Measurements from ENCODE around the gene MANF.

Gene MANF

DNA sequence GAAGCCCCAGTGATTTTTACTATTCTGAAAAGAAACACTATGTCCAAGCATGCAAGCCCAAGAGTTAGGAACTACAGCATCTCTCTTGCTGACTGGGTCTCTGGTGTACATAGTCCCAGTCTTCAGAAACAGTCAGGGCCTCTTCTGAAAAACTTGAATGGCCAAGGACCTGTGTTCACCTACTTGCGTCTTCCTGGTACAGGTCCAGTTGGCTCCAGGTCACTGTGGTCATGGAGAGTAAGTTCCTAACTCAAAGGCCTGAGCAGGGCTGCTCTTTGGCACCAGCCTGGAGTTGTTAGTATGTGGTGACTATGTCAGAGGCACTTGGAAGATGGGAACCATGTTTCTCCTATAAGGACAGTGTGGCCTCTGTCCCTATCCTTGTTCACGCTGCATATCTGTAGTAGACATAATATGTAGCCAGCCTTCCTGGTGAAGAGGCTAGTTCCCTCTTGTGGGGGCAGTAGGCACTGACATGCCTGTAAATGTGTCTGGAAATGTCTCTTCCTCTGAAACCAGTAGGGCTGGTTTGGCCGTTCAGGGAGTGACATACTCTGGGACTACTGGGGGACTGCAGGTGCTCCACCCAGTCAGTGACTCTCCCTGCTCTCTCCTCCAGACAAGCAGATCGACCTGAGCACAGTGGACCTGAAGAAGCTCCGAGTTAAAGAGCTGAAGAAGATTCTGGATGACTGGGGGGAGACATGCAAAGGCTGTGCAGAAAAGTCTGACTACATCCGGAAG is 3.4 kb downstream of the MANF start:
- TF ChIP-seq, protein P1, sequence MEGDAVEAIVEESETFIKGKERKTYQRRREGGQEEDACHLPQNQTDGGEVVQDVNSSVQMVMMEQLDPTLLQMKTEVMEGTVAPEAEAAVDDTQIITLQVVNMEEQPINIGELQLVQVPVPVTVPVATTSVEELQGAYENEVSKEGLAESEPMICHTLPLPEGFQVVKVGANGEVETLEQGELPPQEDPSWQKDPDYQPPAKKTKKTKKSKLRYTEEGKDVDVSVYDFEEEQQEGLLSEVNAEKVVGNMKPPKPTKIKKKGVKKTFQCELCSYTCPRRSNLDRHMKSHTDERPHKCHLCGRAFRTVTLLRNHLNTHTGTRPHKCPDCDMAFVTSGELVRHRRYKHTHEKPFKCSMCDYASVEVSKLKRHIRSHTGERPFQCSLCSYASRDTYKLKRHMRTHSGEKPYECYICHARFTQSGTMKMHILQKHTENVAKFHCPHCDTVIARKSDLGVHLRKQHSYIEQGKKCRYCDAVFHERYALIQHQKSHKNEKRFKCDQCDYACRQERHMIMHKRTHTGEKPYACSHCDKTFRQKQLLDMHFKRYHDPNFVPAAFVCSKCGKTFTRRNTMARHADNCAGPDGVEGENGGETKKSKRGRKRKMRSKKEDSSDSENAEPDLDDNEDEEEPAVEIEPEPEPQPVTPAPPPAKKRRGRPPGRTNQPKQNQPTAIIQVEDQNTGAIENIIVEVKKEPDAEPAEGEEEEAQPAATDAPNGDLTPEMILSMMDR (IDR thresholded peaks at IDR 0.05; ENCODE audit: low read depth, low read length) = peak; percentile 24
- peak overlapping the region in 1 of 2 donors; percentile 10 for H3K4me3 ChIP-seq (replicated peaks in 1 of 2; ENCODE audit: low read depth in 2 of 2, low read length in 2 of 2)
- DNase-seq (ENCODE audit: low read depth in 2 of 2) = peak in 1 of 2 donors; percentile 20

DNA sequence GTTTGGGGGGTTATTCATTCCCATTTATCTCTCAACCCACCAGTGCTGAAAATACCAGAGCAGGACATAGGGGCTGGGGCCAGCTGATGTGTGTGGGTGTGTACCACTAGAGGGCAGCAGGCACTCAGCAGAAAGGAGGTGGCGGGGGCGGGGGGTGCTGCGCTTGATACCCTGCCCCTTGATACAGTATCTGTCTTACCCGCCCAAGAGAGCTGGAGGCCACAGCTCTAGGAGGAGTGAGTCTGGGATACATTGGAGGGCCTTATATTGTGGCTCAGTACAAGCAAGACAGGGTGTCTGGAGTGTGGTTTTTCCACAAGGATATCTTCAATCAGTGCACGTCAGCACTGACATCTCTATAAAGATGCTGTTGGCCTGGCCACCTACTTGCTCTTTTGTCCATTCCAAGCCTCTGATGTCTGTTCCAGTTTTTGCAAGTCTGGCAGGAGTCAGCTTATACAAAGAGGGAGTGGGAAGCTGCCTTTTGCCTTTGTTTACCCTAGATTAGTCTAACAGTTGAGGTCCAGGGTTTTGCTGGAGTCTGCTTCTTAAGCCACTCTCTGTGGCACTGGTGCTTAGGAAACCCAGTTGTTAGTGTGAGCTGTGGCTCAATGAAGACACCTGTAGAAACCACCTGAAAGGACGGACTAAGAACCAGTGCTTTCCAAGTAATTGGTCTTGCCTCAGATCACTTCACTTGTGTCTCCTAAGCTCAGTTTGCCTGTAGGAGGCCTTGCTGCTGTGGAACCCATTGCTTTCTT is 4.5 kb downstream of the MANF start:
- peak; percentile 60 to 65 for DNase-seq (ENCODE audit: low read depth in 2 of 2)
- TF ChIP-seq, protein P1 (IDR thresholded peaks at IDR 0.05; ENCODE audit: low read depth, low read length) = peak; percentile 92

DNA sequence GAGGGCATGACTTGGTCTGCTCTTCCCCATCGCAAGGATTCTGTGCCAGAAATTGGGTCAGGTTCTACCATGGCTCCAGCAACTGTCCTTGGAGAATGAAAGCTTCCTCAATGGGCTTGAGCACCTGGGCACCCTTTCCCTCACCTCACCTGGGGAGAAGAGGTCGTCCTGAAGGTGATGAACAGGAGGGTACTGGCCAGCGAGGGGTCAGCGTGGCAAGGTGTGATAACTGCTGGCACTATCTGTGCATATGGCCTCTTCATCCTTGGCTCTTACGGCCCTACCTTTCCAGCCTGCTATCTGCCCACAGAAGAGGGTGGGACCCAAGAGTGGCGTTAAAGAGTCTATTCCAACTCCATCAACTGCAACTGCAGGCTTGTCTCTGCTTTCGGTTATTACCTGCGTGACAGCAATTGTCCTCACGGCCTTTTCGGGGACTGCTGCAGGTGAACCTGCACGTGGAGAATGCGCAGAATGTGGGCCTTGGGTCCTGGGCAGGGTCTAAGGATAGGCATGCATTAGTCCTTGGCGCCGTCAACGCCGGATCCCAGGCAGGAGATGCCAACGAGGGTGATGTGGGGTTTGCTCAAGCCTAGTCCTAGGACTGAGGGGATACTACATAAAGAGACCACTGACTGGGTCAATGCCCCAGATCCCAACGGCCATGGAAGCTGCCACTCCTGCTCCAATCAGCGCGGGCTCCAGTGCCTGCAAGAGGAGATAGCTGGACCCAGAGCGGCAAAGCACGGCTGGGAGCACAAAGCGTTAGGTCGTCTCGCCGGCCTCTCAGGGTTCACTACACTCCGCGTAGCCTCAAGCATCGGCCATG is 5.4 kb downstream of the MANF start:
- DNase-seq (ENCODE audit: low read depth in 2 of 2) = no peak
- TF ChIP-seq, protein P1 (IDR thresholded peaks at IDR 0.05; ENCODE audit: low read depth, low read length) = no peak
- peak overlapping the region; percentile 28 to 49 for H3K4me3 ChIP-seq (replicated peaks in 1 of 2; ENCODE audit: low read depth in 2 of 2, low read length in 2 of 2)

More for the DNA sequence above, 4.5 kb downstream of the MANF start:
- no peak overlapping the region for H3K4me3 ChIP-seq (replicated peaks in 1 of 2; ENCODE audit: low read depth in 2 of 2, low read length in 2 of 2)

DNA sequence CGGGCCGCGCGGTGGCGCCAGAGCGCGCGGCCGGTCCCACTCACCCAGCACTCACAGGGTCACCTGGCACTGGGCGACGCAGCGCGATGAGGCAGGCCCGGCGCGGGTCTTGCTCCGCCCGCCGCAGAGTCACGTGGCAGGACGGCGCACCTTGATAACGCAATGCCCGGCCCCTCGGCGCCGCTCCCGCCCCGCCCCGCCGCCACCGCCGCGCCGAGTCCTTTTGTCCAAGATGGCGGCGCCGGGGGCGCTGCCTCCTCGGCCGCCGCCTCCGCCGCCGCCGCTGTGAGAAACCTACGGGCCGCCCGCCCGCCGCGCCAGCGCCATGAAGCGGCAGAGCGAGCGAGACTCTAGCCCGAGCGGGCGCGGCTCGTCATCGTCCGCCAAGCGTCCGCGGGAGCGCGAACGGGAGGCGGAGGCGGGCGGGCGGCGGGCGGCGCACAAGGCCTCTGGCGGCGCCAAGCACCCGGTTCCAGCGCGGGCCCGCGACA is 6.0 kb downstream of the MANF start, which contains the start of gene RBM15B:
Gene RBM15B, plus strand, starts transcription at position 211 of the 491 bp plus-strand sequence. Its CDS starts 115 bp downstream, at position 326.
- TF ChIP-seq, protein P1 (IDR thresholded peaks at IDR 0.05; ENCODE audit: low read depth, low read length) = peak; percentile 74
- peak; percentile 96 to 98 for DNase-seq (ENCODE audit: low read depth in 2 of 2)

DNA sequence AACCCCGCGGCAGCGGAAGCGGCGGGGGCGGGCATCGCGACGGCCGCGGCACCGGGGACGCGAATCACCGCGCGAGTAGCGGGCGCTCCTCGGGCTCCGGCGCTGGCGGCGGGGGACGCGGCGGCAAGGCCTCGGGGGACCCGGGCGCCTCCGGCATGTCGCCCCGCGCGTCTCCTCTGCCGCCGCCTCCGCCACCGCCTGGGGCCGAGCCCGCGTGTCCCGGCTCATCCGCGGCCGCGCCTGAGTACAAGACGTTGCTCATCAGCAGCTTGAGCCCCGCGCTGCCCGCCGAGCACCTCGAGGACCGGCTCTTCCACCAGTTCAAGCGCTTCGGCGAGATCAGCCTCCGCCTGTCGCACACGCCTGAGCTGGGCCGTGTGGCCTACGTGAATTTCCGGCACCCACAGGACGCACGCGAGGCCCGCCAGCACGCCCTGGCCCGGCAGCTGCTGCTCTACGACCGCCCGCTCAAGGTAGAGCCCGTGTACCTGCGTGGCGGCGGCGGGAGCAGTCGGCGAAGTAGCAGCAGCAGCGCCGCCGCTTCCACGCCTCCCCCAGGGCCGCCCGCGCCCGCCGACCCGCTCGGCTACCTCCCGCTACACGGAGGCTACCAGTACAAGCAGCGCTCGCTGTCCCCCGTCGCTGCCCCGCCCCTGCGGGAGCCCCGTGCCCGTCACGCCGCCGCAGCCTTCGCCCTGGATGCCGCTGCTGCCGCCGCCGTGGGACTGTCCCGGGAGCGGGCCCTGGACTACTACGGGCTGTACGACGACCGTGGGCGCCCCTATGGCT is 6.7 kb downstream of the MANF start:
- DNase-seq (ENCODE audit: low read depth in 2 of 2) = peak; percentile 42 to 51
- TF ChIP-seq, protein P1 (IDR thresholded peaks at IDR 0.05; ENCODE audit: low read depth, low read length) = no peak
- peak overlapping the region; percentile 64 to 66 for H3K4me3 ChIP-seq (replicated peaks in 1 of 2; ENCODE audit: low read depth in 2 of 2, low read length in 2 of 2)

More for the DNA sequence above, 6.0 kb downstream of the MANF start, which contains the start of gene RBM15B:
- peak within 1 kb of the TSS; percentile 64 to 66 for H3K4me3 ChIP-seq (replicated peaks in 1 of 2; ENCODE audit: low read depth in 2 of 2, low read length in 2 of 2)
